B cell (primary cell): ENCODE data around the gene ARHGAP23. TPM values are rescaled to one million over a fixed set of nuclear protein-coding genes. Genes with fewer than 3 reads are reported as not detected.
A peak's percentile ranks its signal among the peaks of the same experiment; 100 is the strongest.

ENCODE experiments used
- ATAC-seq: fragments of 200-7000 bp; cut with Tn5 transposase; one replicate; pipeline ENCODE4 v1.10.0; 2021; ENCODE audit warnings: low read depth, mild to moderate bottlenecking, moderate number of reproducible peaks, moderate library complexity
- CTCF ChIA-PET: fragments of 350-600 bp; sonication (Branson Sonifier 250); formaldehyde crosslinking; loops from one replicate; lab custom pipeline; 2021; ENCODE audit warnings: antibody characterized with exemption, inconsistent platforms; lab: Charles Lee
- POLR2A ChIA-PET: fragments of 350-600 bp; sonication (Branson Sonifier 250); formaldehyde crosslinking; loops from one replicate; lab custom pipeline; 2021; ENCODE audit warnings: antibody characterized with exemption; lab: Charles Lee
- DNase-seq: peaks from one replicate; pipeline ENCODE4 v3.0.0; 2013
- H2AFZ ChIP-seq: 2 replicates; pipeline ENCODE4 v1.6.1; 2012; ENCODE audit warnings: mild to moderate bottlenecking, low read depth, low read length; ENCODE audit not compliant: insufficient read depth, poor library complexity, severe bottlenecking
- H3K27ac ChIP-seq, 2 donors: 1 replicate in 1 of 2; 2 replicates in 1 of 2; pipeline ENCODE4 v1.5.1; 2012 to 2013; ENCODE audit warnings: low read length in 2 of 2, mild to moderate bottlenecking in 2 of 2, moderate library complexity in 1 of 2
- H3K27me3 ChIP-seq, 4 experiments: fragments of 200-600 bp in 1 of 4; sonication (generic) in 1 of 4; replicated peaks in 1 of 4; 1 replicate in 2 of 4; 2 replicates in 2 of 4; pipeline versions ENCODE4 v1.6.1 to v1.7.0; 2013 to 2016; ENCODE audit warnings: low read length in 3 of 4, mild to moderate bottlenecking in 2 of 4, mixed read lengths in 1 of 4, moderate library complexity in 1 of 4; ENCODE audit not compliant: insufficient read depth in 4 of 4, control insufficient read depth in 3 of 4; ENCODE audit errors: control extremely low read depth in 1 of 4
- H3K36me3 ChIP-seq, 2 experiments: replicated peaks in 1 of 2; 1 replicate in 1 of 2; 2 replicates in 1 of 2; pipeline versions ENCODE4 v1.6.1 to v1.7.1; 2013; ENCODE audit warnings: low read length in 1 of 2; ENCODE audit not compliant: insufficient read depth in 2 of 2, control insufficient read depth in 1 of 2; ENCODE audit errors: control extremely low read depth in 1 of 2, extremely low read depth in 1 of 2
- H3K4me1 ChIP-seq, 2 donors: fragments of 200-600 bp in 1 of 2; sonication (generic) in 1 of 2; 1 replicate in 1 of 2; 2 replicates in 1 of 2; pipeline versions ENCODE4 v1.5.1 to v1.6.1; 2013 to 2017; ENCODE audit warnings: low read length in 2 of 2; ENCODE audit not compliant: control insufficient read depth in 2 of 2, insufficient read depth in 2 of 2
- H3K4me2 ChIP-seq: replicated peaks from 2 replicates; pipeline ENCODE3; 2012; ENCODE audit warnings: mild to moderate bottlenecking, low read depth, low read length; ENCODE audit not compliant: poor library complexity, severe bottlenecking
- H3K4me3 ChIP-seq, 5 experiments: fragments of 200-600 bp in 1 of 5; sonication (generic) in 1 of 5; 1 replicate in 3 of 5; 2 replicates in 2 of 5; pipeline versions ENCODE4 v1.5.1 to v1.7.0; 2011 to 2016; ENCODE audit warnings: low read length in 4 of 5, mild to moderate bottlenecking in 4 of 5, low read depth in 2 of 5, control low read depth in 1 of 5, moderate library complexity in 1 of 5; ENCODE audit not compliant: insufficient read depth in 1 of 5; ENCODE audit errors: control extremely low read depth in 1 of 5, extremely low read depth in 1 of 5
- H3K79me2 ChIP-seq: fragments of 200-600 bp; sonication (generic); one replicate; pipeline ENCODE4 v1.6.0; 2016; ENCODE audit warnings: low read length; ENCODE audit not compliant: control insufficient read depth, insufficient read depth
- H3K9ac ChIP-seq: fragments of 200-600 bp; sonication (generic); 2 replicates; pipeline ENCODE4 v1.6.1; 2017; ENCODE audit warnings: mild to moderate bottlenecking, low read length, moderate library complexity
- H3K9me3 ChIP-seq, 3 donors: one replicate each; pipeline versions ENCODE4 v1.6.1 to v1.7.1; 2013; ENCODE audit warnings: low read length in 2 of 3; ENCODE audit not compliant: control insufficient read depth in 2 of 3, insufficient read depth in 1 of 3; ENCODE audit errors: control extremely low read depth in 1 of 3
- H4K20me1 ChIP-seq: 2 replicates; pipeline ENCODE4 v1.6.0; 2012; ENCODE audit warnings: mild to moderate bottlenecking, low read length; ENCODE audit not compliant: insufficient read depth, control insufficient read depth, poor library complexity, severe bottlenecking
- H3K27ac Mint-ChIP-seq: one replicate; pipeline ENCODE4 v1.8.0; 2021; ENCODE audit warnings: mixed read lengths
- H3K27me3 Mint-ChIP-seq: one replicate; pipeline ENCODE4 v1.8.0; 2021; ENCODE audit warnings: mixed read lengths
- H3K4me1 Mint-ChIP-seq: one replicate; pipeline ENCODE4 v1.8.0; 2021; ENCODE audit warnings: mixed read lengths
- H3K4me3 Mint-ChIP-seq: one replicate; pipeline ENCODE4 v1.8.0; 2021; ENCODE audit warnings: mixed read lengths
- H3K9me3 Mint-ChIP-seq: one replicate; pipeline ENCODE4 v1.8.0; 2022; ENCODE audit warnings: mixed read lengths; ENCODE audit not compliant: insufficient read depth
- CTCF ChIP-seq: fragments of 200-600 bp; IDR thresholded peaks from one replicate; pipeline ENCODE4 v1.8.0; 2022; ENCODE audit warnings: antibody characterized with exemption, mild to moderate bottlenecking
- EZH2 ChIP-seq: IDR thresholded peaks from 2 replicates; pipeline ENCODE4 v1.6.1; 2012; ENCODE audit warnings: borderline replicate concordance, low read depth, mild to moderate bottlenecking, moderate library complexity, low read length; ENCODE audit not compliant: insufficient read depth, poor library complexity, severe bottlenecking
- WGBS: methylation state at CpG from one replicate; pipeline ENCODE4 v1.1.5; 2013; ENCODE audit warnings: missing lambda C conversion rate; ENCODE audit not compliant: insufficient coverage; 5-methylcytosine and 5-hydroxymethylcytosine counted together
- intact Hi-C: fragments of 100-400 bp; cut with micrococcal nuclease; formaldehyde crosslinking; loops from one replicate; pipeline ENCODE4 v1.10.0; 2022
- polyA plus RNA-seq: library from polyadenylated mRNA; depleted of rRNA; stranded (reverse); fragments of >200 nt; gene quantifications from 2 replicates; pipeline ENCODE4 v1.2.3, GENCODE V29; 2012
- total RNA-seq, 2 donors: library from RNA; stranded (reverse); fragments of 120-200 nt in 1 of 2; gene quantifications; 1 replicate in 1 of 2; 2 replicates in 1 of 2; pipeline versions ENCODE4 v1.2.3 to v1.2.4, GENCODE V29; 2013 to 2022

Gene ARHGAP23
- total and polyA plus RNA-seq, 2 donors (not counting 1 experiment from before 2014, with no cell fraction given), result 0.07 to 0.12 TPM

DNA sequence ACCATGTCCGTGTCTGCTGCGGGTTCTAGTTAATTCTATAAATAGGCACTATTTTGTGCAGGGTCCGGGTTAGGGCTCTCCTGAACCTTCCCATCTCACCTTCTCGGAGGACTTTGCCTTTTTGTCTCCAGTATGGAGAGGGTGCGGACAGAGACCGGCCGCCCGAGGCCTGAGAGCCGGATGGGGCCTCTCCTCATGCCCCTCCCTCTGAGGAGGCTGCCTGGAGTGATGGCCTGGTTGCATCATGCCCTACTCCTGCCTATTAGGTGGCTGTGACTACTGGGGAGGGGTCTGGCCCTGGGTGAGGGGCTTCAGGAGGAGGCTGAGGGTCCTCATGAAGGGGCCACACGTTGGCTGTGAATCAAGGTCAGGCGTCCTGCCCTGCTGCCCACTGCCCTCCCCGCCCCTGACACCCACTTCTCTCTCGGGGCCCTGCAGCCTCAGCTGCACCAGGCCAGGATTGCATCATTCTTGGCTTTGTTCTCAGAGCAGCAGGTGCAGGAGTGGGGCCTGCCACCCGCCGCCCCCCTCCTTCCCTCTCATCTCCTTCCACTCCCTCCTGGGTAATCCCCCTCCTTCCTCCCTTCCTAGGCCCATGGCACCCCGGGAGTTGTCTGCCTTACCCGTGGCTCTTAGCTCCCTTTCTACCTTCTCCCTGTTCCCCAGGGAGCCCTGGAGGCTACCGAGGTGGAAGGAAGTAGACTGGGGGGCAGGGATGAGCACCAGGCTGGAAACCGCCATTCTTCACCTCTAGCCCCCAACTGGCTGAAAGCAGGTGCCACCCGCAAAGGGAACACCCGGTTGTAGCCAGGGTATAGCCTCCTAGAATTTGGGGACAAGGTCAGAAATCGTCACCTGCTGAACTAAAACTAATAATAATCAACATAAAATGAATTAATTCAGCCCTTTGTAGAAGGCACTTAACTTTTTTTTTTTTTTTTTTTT is 12.7 kb upstream of the ARHGAP23 start:
- H3K27ac Mint-ChIP-seq, result no peak overlapping the region
- no peak overlapping the region for H3K9ac ChIP-seq
- peak; percentile 25 for DNase-seq

More for the DNA sequence above, 12.7 kb upstream of the ARHGAP23 start:
- intact Hi-C loops, result no loop called here
- Histone ChIP-seq H3K9me3 (no peaks in the 10 kb centered on the region), H3K4me3 (no peak overlapping the region), H3K27ac (no peak overlapping the region), H2AFZ (no peak overlapping the region), H3K4me1 (peaks cover 8 to 10% of the 10 kb centered on the region in 2 donors), H3K27me3 (peaks cover 0 to 43% (median 11%) of the 10 kb centered on the region in 4 experiments), H3K4me2 (no peak overlapping the region), H3K79me2 (no peaks in the 10 kb centered on the region), H3K36me3 (no peaks in the 10 kb centered on the region), H4K20me1 (no peaks in the 10 kb centered on the region)
- POLR2A ChIA-PET, result interaction anchor here (0.9 kb wide), 1 partner anchor 66 kb away, joined by 3 read pairs; no protein-coding TSS in a partner anchor
- no peaks in the 10 kb centered on the region for H3K9me3 Mint-ChIP-seq
- no peak for TF ChIP-seq CTCF
- TF ChIP-seq EZH2, result no peak
- WGBS, result 23% methylated on average over 14 of the region's 22 CpGs
- peaks cover 30% of the 10 kb centered on the region for H3K27me3 Mint-ChIP-seq
- no peak for ATAC-seq
- no peak overlapping the region for H3K4me3 Mint-ChIP-seq
- CTCF ChIA-PET, result interaction anchor here (0.7 to 12.4 kb wide), 18 partner anchors 8 to 1421 kb away, joined by 3 to 323 read pairs (median 4); partner anchors contain the start of genes GPR179 and SOCS7
- H3K4me1 Mint-ChIP-seq, result peaks cover 3% of the 10 kb centered on the region
